Mesenteric fat pad (tissue), 1 donor: Measurements from ENCODE around the gene RCN1. TPM values are rescaled to one million over a fixed set of nuclear protein-coding genes. Genes with fewer than 3 reads are reported as not detected.
"Not testable (repeated sequence)": the region's sequence is repeated elsewhere in the genome, so short reads cannot be mapped to it uniquely, and the experiment has no call there.

Experiments used
- DNase-seq: peaks from one replicate; pipeline ENCODE4 v3.0.0-alpha.2; 2020; ENCODE audit warnings: low spot score
- total RNA-seq: library from RNA; stranded (reverse); fragmentation: NEBNext Ultra II Directional; extraction: Animal tissue kit (Norgen Biotek cat#: 25700); gene quantifications from one replicate; pipeline ENCODE4 v1.2.1, GENCODE V29; 2021
- donor health status: DM: yes; HTN: yes; CAD: no.

RCN1 gene
- total RNA-seq, 1 donor from 2014 or later, result 133 TPM

DNA sequence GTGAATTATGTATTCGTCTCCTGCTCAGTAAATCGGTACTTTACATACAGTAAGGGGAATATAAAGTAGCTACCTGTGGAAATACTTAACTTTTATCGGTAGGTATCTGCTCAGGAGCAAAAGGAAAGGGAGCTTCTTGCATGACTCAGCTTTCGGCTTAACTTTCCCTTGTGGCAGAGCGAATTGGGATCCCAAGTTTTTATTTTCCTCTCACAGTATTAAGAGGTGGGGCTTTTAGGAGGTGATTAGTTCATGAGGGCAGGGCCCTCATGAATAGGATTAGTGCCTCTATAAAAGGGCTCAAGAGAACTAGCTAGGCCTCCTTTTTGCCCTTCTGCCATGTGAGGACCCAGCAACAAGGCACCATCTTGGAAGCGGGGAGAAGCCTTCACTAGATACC is 18.7 kb downstream of the RCN1 start:
- no peak for DNase-seq

DNA sequence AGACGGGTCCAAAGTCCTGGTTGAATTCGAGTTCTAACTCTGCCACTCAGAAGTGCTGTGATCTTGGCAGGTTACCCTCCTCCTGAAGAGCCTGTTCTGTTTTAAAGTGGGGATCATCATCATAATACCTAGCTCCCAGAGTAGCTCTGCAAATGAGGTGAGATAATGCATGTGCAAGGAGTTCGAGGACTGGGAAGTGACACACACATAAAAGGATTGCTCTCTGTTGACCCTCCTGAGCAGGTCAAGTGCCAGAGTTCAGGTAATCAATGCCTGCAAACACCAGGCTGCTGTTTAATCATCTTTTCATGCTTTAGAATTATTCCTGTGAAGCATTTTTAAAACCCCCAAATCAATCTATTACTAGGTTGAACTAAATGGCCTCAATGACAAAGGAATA is 19.9 kb downstream of the RCN1 start:
- no peak for DNase-seq

DNA sequence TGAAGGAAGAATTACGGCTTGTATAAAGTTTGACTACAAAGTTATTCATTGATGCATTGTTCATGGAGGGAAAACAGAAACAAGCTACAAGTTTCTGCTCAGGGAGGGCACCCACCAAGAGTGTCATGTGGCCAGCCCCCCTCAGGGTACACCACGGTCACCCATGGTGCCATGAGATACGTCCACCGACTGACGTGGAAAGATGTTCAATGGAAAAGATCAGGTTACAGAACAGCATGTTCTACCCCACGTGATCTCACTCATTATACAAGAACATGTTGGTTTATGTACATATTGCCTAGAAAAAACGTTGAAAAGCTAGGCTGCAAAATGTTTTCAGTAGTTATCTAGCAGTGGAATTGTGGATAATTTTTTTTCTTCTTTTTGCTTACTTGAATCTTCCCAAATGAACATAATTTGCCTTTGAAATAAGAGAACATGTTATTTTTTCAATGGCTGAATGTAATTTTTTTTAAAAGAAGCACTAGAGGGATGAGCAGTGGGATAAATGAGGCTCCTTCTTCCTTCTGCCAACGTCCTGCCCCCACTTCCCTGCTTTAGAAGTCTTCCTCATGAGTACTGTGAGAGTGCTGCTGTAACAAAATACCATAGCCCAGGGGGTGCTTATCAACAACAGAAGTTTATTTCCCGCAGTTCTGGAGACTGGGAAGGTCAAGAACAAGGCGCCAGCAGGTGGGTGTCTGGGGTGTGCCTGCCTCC is 22.5 kb downstream of the RCN1 start:
- DNase-seq, result no peak

DNA sequence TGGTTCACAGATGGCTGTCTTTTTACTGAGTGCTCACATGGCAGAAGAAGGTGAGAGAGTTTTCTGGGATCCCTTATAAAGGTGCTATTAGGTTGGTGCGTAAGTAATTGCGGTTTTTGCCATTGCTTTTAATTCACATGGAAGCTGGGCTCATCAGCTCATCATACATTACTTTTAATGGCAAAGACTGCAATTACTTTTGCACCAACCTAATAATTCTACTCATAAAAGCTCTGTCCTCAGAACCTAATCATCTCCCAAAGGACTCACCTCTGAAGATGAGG is 23.0 kb downstream of the RCN1 start:
- DNase-seq, result no peak

DNA sequence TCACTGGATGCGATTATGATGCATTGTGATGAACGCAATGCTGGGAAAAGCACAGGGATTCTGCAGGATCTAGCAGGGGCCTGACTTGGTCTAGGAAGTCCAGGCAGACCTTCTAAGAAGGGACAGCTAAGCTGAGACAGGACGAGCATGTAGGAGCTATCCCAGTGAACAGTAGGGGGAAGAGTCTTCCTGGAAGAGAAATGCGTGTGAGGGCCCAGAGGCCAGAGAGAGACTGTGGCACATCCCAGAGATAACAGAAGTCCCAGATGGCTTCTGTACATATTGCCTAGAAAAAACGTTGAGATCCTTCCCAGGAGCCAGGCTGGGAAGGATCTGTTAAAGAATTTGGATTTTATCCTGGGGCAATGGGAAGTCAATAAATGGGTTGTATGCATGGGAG is 24.6 kb downstream of the RCN1 start:
- no peak for DNase-seq

DNA sequence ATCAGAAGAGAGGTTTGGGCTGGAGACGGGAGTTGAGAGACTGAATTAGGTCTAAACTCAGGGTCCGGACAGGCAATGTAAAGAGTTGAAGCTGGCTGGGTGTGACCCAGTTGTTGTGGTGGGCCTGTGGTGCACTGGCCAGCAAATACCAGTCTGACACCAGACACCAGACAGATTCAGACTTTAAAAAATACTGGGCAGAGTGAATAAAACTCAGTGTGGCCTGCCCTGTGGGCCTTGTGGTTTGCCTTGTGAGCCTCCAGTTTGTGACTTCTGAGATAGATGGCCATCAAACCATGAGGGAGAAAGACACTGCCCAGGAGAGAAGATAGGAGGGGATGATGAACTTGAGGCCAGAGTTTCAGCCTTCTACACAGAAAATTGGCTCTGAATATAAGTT is 25.8 kb downstream of the RCN1 start:
- no peak for DNase-seq

DNA sequence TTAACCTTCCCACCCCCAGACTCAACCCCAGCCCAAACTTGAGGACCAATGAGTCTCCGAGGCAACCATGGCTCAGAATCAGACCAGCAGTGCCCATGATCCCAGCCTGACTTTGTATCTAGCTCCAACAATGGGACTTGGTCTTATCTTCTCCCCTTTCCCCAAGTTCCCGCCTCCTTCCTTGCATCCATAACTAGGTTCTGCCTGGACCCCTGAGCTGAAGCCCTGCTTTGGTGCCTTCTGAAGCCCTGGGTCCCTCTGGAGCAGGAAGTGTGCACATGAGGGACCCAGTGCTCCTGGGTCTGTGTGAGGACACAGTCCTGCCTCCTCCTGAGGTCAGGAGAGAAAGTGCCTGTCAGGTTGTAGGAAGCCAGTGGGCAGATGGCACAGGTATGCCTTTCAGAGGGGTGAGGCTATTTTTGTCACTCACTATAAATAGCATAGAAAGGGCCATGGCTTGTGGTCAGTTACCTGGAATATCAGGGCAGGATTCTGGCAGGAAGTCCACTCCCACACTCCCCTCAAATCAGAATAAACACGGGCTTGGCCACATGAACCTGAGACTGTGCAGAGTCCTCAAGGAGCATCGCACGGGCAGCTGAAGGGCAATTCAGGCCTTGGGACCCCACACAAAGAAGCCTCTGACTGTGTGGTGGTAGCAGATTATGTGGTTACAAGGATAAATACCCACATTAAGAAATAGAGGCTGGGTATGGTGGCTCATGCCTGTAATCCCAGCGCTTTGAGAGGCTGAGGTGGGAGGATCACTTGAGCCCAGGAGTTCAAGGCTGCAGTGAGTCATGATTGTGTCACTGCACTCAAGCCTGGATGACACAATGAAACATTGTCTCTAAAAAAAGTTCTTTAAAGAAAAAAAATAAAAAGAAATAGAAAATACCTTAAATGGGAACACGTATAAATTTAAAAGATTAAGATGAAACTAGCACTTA is 27.4 kb downstream of the RCN1 start:
- DNase-seq, result no peak

DNA sequence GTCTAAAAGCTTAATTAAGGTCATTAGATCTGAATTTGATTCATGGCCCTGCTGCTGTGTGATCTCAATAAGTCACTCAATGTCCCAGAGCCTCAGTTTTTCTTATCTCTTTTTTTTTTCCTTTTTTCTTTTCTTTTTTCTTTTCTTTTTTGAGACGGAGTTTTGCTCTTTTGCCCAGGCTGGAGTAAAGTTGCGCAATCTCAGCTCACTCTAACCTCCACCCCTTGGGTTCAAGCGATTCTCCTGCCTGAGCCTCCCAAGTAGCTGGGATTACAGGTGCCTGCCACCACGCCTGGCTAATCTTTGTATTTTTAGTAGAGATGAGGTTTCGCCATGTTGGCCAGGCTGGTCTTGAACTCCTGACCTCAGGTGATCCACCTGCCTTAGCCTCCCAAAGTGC is 28.3 kb downstream of the RCN1 start:
- not testable (repeated sequence) for DNase-seq

DNA sequence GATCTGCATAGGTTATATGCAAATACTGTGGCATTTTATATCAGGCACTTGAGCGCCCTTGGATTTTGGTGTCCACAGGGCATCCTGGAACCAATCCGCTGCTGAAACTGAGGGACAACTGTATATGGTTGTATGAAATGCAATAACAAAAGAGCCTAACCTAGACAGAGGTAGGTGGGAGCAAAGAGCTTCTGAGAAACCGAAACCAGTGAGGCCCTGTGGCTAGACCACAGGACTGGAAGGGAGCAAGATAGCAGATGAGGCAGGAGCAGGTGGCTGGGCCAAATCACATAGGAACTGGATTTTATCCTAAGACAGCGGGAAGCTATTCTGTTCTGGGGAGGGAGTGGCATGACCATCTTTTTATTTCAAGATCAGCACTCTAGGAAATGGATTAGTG is 30.1 kb downstream of the RCN1 start:
- DNase-seq, result no peak

DNA sequence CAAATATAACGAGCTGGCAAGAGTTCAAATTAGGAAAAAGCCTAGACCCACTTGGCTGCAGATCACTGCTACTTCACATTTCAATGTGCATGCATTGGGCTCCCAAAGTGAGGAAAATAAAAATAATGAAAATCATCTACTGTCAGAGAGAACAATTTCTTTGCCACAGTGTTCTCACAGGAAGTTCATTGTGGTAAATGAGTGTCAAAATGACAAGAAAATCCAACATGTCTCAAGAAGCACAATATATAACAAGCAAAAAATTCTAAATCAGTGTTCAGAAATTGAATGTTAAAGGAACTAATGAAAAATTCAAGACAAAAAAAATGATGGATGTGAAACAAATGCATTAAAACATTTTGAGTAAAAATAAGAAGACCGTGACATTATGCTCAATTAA is 31.3 kb downstream of the RCN1 start:
- DNase-seq, result no peak

DNA sequence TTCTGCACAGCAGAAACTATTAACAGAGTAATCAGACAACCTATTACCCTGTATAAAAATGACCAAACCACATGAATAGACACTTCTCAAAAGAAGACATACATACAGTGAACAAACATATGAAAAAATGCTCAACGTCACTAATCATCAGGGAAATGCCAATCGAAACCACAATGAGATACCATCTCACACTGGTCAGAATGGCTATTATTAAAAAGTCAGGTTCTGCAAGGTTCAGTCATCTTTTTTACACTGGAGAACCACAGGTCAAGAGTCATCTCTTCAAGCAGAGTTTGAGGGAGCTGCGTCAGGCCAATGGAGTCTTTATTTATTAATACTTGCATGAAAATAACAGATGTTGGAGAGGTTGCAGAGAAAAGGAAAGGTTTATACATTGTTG is 40.4 kb downstream of the RCN1 start:
- DNase-seq, result no peak

DNA sequence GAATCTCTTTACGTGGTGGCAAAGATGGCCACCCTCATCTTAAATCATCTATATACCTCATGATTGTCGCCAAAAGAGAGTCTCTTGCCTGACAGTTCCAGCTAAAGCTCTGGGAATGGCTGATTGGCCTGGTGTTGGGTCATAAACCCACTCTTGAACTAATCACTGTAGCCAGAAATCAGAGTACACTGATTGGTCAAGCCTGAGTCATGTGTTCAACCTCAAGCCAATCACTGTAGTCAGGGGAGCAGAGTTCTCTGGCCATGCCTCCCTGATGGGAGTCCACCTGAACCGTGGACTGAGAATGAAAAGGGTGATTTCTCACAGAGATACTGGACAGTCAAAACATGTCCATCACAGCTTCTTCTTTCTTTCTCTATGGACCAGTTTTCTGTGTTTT is 45.8 kb downstream of the RCN1 start:
- no peak for DNase-seq

DNA sequence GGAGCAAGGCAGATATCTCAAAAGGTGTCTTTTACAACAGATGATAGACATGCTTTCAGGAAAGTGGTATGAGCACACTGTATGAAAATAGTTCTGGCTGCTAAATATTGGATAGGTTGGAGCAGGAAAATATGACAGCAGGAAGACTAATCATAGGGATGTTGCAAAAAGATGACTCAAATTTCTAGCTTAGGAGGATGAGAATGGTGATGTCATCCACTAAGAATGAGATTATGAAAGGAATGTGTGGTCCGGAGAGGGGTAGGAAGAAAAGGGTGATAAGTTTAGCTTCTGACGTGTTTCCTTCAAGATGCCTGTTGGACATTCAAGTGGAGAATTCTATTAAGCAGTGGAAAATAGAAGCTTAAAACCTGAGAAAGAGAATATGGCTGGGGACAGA is 46.4 kb downstream of the RCN1 start:
- no peak for DNase-seq

DNA sequence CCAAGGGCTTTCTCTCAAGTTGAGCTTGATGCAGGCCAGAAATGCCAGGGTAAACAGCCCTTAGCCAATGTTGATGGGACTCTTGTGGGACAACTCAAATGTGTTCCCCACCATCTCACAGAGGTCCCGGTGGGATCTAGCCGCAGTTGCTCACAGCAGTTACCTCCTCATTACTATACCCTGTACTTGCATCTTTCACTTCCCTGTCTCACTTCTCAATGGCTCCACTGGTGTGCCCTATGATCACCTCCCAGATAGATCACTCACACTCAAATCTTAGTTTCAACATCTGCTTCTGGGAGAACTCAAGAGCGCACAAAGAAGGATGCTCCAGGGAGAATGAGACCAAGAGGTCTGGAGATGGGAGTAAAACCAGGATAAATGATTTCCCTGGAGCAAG is 47.0 kb downstream of the RCN1 start:
- DNase-seq, result no peak

DNA sequence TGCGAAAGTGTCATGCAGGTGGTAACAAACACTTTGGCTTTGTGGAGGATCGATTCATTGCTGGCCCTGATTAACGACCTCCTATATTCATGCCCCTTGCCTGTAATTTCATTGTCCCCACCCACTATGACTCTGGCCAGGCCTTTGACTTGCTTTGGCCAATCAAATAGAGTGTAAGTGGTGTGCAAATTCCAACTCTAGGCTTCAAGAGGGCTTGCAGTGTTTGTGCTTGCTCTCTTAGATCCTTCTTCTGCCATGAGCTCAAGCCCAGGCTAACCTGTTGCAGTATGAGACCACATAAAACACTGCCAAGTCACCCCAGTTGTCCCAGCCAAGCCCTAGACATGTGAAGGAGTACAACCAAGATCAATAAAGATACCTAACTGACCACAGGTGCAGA is 48.0 kb downstream of the RCN1 start:
- no peak for DNase-seq

DNA sequence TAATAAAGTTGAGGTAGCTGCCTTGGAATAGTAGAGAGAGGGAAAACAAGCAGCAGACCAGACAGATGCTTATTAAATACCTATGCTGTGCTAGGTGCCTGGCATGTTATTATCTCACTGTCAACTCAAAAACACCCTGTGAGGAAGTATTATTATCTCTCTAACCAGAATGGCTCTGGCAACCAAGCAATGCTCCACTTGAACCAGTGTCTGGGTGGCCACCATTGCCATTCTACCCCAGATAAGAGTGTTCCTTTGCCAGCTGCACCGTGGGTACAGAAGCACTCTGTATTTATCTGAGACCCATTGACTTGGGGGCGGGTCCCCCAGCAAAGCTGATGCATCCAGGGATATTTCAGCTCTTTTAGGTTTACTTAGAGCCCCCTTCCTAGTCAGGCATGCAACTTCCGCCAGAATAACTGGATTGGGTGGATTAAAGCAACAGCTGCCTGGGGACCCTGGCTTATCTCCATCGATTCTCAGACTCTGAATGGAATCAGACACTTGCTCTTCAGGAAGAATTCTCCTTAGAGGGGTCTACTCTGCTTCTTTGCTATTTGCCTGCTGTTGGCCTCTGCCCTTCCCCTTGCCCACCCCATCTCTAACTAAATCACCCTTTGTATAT is 49.1 kb downstream of the RCN1 start:
- no peak for DNase-seq

DNA sequence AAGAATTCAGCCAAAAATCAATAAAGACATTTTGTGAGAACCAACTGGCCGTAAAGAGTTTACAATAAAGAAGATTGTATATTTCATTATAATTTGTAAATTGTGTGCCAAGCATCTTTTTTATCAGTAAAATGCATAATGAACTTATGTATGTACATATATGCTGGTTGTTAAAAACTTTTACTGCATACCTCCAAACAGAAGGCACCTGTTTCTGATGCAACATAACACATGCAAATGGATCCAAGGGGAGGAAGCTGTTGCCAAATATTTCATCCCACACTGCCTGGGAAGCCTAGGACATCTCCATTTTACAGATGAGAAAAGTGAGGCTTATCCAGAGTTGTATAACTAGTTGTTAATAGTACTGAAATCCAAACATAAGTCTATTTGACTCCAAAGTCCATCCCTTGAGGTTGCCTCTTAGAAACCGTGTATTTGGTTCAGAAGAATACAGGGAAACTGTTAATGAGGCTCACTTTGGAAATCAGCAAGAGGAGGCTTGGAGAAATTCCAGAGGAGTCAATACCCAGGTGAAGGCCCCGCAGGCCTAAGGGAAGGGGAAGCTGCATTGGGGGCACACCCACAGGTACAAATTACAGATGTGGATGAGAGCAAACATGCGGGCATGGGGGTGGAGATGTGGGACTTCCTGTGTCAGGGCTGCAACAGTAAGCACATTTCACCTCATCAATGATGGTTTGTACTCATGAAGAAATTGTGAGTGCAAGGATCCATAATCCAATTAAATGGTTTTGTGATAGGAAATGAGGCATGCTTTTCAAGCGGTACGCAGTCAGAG is 51.1 kb downstream of the RCN1 start:
- no peak for DNase-seq

DNA sequence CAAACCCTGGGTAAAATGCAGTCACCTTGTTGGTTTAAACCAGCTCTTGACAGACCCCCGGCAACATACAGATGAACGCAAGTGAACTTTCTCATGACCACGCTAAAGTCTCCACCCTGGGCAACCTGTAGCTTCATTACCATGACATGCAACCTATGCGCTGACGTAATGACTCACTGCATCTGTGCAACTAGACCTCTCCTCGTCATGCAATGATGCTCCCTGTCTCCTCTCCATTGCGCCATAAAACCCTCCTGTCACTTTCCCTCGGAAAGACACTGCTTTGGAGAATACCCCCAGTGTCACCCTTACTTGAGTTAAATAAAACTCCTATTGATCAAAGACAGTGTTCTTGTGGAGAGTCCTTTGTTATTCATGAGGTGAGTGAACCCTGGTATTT is 52.5 kb downstream of the RCN1 start:
- no peak for DNase-seq

DNA sequence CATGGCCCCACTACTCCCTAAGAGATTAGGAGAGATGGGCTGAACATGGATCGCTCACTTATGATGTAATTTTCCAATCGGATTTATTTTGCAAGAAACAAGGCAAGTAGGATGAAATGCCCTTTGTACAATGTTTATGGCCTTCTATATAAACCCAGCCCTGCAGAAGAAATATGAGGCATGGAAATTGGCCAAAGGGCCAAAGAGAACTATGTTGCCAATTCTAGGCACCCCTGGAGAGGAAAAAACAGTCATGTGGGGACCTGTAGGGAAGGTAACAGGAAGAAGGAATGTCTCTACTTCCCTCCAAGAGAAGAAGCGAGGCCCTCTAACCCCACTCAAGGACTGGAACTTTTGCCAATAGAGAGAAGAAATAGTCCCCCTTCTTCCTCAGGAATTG is 54.4 kb downstream of the RCN1 start:
- DNase-seq, result no peak

DNA sequence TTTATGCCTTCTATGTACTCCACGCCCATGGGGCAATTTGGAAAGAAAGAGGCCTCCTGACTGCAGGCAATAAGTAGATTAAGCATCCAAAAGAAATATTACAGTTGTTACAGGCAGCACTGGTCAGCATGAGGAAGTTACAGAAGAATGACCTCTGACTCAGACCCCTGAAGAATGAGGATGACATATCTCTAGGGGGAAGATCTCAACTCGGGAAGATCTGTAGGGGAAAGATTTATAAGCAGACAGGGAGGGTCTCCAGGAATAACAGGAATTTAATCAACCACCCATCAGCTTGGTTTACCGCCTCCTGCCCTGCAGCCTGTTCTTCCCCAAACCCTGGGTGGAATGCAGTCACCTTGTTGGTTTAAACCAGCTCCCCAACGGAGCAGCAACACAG is 58.0 kb downstream of the RCN1 start:
- DNase-seq, result no peak

DNA sequence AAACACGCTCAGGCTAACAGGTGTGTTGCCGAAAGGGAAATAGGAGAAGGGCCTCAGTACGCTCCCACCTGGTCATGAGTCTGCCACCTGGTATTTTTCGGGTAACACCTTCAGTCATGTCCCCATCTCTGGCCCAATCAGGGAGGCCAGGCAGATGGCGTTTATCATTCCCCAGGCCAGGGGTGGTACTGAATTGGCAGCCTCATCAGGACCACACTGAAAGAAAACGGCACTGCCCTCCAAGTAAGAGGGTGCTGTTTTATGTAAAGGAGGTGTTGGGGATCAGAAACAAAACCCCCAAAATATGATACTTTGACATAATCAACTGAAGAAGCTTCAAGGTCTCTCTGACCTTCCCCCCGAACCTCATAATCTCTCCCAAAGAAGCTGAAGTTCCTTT is 58.9 kb downstream of the RCN1 start:
- no peak for DNase-seq

DNA sequence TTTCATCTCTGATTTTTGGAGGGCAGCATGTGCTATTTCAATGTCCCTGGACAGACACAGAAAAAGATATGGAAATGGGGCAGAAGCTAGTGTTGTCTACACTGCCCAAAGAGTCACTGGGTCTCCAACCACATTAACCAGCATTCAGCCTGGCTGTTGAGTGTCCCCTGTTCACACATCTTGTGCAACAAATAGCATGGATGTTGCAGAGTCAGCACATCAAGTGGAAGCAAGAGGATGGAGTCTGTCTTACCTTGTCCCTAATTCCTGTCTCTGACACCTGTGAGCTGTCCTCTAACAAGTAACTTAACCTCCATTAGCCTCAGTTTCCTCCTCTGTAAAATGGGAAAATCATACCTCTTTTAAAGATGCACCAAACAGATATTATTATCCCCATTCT is 60.2 kb downstream of the RCN1 start:
- no peak for DNase-seq
